HG02840 (cell line): ENCODE results near the gene RPA1.

ENCODE experiments used
- ATAC-seq: cut with Tn5 transposase; IDR thresholded peaks from one replicate; pipeline ENCODE4 v1.9.1; 2021; ENCODE audit warnings: mild to moderate bottlenecking, moderate library complexity, moderate number of reproducible peaks; ENCODE audit not compliant: unreplicated experiment, low FRiP score

RPA1 gene

DNA sequence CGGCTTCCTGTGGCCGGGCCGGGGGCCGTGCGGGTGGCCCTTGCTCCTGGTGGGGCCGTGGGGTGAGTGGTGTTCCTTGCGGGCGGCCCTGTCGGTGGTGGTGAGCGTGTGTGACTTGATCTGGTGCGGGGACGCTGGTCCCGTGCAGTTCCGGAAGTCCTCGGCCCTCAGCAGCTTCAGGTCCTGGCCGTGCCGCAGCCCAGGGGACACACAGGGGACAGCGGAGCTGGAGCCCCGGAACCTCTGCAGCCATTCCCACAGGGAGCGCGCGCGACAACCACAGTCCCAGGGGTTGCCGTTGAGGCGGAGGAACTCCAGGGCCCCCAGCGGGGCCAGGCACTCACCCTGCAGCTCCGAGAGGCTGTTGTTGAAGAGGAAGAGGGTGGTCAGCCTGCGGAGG, 107.0 kb downstream of the RPA1 start:
- ATAC-seq: no peak

DNA sequence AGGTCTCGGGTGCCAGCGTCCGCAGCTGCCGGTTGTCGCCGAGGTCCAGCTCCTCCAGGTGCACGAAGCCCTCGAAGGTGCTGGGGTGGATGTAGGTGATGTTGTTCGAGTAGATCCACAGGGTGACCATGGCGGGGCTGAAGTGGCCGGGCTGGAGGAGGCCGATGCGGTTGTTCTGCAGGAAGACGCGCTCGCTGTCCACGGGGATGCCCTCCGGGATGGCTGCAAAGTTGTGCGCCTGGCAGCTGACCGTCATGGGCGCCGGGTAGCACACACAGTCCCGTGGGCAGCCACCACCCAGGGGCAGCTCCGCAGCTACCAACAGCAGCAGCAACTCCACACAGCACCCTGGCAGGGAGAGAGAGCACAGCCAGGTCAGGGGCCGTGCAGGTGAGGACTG, 107.7 kb downstream of the RPA1 start:
- no peak for ATAC-seq

DNA sequence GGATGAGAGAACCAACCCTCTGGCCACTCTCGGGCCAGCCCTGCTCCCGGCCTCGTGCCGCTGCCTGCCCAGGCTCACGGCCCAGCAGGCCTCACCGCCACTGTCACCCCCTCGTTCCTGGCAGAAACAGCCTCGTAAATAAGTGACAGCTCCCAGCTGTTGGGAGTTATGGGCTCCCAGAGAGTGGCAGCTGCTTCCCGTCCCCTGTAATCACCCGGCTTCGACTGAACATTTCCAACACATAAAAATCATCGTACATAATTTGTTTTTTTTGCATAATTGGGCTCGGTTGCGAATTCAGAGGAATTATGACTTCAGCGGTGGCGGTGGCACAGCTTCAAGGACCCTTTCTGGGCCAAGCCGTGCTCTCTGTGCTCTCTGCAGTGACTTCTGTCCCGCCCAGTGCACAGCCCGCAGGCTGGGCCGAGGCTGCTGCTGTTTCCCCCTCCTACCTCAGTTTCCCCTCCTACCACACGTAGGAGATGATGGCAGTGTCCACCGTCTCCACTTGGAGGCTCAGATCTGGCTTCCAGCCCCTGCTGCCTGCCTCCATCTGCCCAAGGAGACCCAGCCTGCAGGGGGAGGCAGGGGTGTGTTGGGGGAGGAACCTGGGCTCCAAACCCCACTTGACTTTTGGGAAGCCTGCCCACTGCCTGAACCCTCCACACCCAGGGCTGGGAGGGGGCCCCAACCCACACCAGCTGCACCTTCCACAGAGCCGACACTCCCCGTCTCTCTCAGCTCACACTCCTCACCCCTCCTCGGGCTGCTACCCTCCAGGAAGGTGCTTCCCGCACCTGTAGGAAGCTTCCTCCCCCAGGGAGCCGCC, 110.4 kb downstream of the RPA1 start:
- no peak for ATAC-seq

DNA sequence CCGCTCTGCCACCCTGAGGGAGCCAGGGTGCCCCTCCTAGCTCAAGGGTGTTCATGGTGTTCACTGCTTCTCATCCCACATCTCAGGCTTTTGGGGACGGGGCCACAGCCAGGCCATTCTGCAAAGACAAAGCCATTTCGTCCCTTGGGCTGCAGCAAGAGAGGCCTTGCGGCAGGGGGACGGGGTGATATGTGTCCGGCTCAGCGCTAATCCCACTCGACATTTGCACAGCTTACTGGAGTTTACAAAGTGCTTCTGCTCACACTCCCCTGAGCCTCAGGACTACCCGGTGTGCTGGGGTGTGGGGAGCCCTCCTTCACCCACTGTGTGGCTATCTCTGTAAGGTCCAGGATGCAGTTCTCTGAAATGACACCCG, 111.0 kb downstream of the RPA1 start:
- no peak for ATAC-seq

DNA sequence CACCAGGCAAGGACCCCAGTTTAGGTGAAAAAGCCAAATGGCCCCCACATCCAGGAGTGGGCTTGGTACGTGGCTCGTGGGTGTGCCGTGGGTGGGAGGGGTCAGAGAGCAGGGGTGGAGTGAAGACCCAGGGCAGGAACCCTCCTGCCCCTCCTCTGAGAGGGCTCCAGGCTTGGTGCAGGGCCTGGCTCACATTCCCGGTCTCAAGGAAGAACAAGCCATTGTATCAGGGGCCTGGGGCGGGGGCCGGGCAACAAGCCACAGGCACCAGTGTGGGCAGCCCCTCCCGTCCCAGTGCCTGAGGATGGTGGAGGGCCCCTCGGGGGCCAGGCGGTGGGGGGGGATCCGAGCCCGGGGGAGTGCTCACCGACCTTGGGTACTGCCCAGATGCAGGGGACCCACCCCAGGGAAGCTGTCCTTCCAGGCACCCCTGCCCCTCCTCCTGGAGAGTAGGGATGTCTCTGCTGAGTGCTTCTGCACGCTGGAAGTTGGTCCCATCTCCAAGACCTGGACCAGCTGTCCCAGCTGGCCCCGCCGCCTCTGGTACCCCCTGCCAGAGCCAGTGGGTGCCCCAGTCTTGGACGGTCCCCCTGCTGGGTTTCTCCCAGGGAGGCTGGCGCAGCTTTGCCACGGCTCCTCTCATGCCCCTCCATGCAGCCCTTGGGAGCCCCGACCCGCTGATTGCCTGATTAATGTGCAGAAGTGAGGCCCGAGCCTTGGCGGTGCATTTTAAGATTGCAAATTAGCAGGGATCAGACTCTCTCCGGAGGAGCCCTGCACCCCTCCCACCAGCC, 111.7 kb downstream of the RPA1 start:
- no peak for ATAC-seq

DNA sequence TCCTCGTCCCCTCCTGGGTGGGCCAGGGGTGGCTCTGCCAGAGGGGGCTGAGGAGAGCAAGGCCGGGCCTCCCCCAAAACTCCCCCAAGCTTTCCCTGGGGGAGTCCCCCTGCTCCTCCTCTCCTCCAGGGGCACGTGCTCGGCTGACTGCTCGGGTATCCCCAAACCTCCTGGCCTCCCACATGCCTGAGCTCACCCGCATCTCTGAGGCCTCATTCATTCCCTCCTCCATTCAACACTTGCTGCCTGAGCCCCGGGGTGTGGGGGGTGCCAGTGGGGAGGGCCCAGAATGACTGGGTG, 112.2 kb downstream of the RPA1 start:
- ATAC-seq: no peak

DNA sequence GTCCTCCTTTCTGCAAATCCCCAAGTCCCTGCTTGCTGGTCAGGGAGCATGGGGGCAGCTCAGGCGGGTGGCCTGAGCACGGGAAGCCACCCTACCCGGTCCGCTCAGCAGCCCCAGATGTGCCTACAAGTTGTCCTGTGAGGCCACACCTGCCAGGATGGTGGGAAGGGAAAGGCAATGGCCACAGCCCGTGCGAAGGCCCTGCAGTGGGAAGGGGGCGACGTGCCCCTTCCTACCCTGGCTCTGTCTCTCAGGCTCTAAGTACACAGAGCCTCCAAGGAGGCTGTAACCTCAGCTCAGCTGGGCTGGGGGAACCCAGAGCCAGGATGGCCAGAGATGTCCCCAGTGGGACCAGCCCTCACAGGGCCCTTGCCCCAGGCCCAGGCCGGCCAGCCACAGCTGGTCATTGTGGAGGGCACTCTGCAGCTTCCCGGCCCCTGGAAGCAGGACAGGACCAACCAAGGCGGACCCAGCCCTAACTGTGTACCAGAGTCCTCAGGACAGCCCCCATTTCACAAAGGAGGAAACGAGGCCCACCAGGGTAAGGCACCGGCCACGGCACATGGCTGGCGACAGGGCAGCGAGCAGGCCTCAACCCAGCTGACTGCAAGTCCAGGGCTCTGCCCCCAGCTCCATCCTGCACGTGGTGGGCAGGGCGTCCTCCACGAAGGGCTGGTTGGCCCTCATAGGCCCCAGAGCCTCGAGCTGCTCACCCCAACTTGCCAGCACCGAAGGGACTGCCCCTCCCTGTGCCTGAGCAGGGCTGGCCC, 113.0 kb downstream of the RPA1 start:
- no peak for ATAC-seq

DNA sequence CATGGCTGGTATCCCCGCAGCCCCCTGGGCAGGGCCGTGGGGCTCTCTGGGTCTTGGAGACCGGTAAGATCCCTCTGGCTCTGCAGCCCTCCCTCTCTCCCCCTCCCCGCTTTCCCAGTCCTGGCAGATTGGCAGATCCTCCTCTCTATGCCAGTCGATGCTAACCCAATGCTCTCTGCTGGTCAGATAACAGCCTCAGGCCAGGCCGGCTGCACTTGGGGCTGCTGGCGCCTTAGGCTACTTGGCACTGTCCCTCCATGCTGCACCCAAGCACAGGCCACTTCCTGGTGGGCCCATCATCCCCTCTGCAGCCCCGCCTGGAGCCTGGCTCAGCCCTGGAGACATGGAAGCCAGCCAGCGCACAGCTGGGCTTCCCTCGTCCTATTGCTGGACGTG, 113.6 kb downstream of the RPA1 start:
- ATAC-seq: no peak

DNA sequence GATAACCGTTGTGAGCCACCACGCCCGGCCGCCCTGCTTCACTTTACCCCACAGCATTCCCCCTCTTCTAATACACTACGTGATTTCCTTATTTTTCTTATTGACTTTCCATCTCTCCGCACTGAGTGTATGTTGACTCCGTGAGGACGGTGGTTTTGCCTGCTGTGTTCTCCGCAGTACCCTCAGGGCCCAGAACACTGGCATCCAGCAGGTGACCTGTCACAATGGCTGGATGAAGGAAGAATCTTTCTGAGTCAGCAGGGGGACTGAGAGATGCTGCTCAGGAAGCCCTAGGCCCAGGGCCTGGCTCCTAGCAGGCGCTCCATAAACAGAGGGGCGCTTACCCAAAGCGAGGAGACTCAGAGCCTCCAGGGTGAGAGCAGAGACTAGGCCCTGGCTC, 115.8 kb downstream of the RPA1 start:
- ATAC-seq: no peak

DNA sequence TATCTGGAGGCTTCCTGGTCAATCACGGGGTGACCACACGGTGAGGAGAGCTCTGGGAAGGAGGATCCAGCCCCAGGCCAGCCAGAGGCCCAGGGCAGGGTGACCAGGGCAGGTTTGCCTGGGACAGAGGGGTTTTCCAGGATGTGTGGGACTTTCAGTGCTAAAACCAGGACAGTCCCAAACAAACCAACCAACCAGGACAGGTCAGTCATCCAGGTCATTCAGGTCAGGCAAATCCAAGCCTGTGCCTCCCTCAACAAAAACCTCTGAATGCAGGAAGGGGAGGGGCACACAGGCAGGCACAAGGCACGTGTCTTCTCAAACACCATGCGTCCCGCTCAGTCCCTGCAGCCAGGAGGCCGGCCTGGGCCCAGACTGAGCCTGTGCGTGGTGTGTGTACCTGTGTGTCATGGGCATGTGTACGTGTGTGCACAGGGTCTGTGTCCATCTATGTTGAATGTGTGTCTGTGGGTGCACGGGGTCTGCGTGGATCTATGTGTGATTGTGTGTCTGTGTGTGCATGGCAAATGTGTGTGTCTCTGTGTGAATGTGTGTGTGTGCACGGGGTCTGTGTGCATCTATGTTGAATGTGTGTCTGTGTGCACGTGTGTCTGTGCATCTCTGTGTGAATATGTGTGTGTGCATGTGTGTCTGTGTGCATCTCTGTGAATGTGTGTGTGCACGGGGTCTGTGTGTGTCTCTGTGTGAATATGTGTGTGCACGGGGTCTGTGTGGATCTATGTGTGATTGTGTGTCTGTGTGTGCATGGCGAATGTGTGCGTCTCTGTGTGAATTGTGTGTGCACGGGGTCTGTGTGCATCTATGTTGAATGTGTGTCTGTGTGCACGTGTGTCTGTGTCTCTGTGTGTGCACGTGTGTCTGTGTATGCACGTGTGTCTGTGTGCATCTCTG, 116.5 kb downstream of the RPA1 start:
- ATAC-seq: no peak

DNA sequence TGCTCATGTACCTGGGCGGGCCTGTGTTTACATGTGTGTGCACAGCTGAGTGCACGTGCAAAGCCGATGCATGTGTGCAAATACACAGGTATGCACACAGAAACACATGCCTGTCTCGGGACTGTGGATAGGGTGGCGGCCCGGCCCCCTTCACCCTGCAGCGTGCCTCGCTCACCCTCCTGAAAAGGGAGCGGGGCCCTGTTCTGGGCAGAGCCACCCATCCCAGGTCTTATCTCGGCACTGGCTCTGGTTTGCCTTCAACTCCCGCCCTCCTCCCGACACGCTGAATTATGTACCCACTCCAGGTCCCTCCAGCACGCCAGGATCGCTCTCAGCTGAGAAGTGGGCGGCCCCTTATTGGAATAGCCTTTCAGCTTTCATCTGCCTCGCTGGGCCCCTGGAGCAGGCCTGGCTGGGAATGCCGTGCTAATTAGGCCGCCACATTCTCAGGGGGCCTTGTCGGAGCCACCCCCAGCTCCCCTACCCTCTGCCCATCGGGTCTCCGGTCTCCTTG, 117.5 kb downstream of the RPA1 start:
- no peak for ATAC-seq

DNA sequence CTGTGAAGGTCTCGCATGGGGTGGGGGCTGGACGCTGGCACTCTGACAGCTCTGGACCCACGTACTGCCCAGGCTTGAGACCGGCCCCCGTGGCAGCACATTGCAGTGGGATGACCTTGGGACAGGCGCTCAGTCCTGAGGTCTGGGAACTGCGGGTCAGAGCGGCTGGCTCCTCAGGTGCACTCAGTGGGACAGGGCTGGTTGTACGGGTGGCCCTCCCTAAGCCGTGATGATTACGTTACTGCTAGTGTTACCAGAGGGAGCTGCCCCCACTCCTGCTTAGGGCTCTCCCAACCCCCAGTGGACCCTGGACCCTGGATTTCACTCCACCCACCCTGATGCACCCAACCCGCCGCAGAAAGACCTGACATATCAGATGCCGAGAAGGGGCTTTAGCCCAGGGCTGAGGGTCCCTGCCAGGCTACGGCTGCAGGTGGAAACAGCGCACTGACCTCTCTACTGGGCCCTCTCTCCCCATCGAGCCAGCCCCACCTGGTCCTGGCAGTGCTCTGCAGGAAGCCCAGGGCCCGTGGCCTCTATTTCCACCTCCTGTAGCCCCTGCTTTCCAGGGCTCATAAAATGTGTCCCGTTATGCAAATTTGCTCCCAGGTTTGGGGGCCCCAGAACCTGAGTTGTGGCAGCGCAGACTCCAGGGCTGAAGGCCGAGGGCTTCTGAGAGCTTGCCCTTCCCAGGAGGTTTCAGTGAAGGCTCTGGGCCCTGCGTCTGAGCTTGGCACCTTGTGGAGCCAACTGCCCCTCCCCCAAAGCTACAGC, 118.1 kb downstream of the RPA1 start:
- ATAC-seq: no peak

DNA sequence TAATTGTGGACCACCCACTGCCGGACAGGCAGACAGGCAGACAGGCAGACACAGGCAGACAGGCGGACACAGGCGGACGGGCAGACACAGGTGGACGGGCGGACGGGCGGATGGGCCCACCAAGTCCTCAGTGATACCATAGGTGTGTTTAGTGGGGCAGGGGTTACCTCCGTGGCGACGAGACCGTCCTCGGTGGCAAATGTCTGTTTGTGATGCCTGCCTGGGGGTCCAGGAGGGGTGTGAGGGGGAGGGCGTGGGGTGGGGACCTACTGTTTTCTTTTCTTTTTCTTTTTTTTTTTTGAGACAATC, 118.7 kb downstream of the RPA1 start:
- no peak for ATAC-seq
